ENCODE results near the gene CTIF.

The CTIF gene

DNA sequence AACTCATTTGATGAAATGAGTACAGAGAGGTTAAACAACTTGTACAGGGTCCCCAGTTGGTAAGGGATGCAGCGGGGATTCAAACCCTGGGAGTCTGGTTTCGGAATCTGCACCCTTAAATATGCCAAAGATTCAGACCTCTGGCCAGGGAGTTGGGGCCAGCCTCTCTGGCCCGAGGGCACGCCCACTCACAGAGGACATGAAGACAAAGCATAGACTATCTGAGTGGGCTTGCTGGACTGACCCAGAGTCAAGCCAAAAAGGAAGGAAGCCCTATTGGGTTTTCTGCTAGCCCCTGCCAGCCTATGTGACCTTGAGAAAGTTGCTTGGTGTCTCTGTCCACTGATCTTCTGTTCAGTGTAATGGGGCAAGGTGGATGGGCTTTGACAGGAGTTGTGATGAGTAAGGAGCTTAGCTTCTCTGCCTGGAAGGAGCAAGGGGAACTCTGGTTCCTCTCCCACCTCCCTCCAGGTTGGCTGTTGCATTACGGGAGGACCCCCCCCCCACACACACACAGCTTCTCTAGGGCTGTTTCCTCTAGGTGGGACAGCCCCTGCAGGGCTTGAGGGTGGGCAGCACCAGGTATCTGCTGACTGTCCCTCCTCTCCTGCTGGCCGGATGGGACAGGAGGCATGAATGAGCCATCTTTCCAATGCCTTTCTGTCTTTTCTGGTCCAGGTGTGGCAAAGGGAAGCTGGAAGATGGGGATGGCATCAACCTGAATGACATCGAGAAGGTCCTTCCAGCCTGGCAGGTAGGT is 131.3 kb downstream of the CTIF start:
- no peak for DNase-seq (ENCODE audit: low read depth, low spot score)
- POLR2A ChIA-PET = no interaction called here
- CTCF ChIA-PET = interaction anchor here (21.2 kb wide), 1 partner anchor 196 kb away, joined by 286 read pairs; no protein-coding TSS in a partner anchor
- H3K4me3 ChIP-seq (ENCODE audit: low read depth, low read length) = no peak overlapping the region
- no peak for TF ChIP-seq CTCF (IDR thresholded peaks at IDR 0.05; ENCODE audit: insufficient read depth, low read length, missing control alignments)

DNA sequence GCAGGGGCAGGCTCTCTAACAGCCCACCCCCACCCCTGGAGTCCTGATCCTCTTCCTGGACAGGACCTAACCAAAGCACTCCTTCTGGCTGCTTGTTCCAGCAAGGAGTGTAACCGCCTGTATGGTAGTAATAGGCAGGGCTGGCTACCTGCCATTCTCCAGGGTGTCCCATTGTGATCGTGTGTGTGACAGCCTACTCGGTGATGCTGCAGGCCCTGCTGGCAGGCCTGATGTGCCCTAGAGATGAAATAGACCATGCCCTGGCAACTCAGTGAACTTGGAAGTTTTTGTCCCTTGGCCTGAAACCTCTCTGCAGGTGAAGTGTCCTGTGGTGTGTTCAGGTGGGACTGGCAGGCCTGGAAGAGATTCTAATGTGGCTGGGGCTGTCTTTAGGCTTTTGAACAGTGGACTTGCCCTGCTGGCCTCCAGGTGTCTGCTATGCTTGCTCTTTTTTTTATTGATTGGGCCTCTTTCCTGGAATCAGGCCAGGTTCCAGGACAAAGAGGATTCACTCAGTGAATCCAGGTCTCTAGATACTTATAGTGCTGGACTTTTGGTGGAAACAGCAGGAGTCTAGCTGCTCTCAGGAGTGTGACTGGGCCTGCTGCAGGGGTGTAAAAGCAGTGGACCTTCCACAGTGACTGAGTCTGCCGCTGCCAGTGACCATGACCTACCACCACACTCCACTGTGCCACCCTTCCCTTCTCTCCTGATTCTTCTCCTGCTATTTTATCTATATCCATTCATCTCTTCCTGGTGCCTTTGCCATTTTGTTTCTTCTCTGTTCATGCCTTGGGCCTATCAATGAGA is 132.1 kb downstream of the CTIF start:
- CTCF ChIA-PET = interaction anchor here (21.2 kb wide), 1 partner anchor 197 kb away, joined by 286 read pairs; no protein-coding TSS in a partner anchor
- POLR2A ChIA-PET = no interaction called here
- no peak for TF ChIP-seq CTCF (IDR thresholded peaks at IDR 0.05; ENCODE audit: insufficient read depth, low read length, missing control alignments)

GRCh38 chr18:48671561-48671945 is 132.7 kb downstream of the CTIF start:
- H3K4me3 ChIP-seq (ENCODE audit: low read depth, low read length) = no peak overlapping the region
- ChIA-PET CTCF (interaction anchor here (21.2 kb wide), 1 partner anchor 197 kb away, joined by 286 read pairs; no protein-coding TSS in a partner anchor), POLR2A (no interaction called here)
- no peak for DNase-seq (ENCODE audit: low read depth, low spot score)
- TF ChIP-seq CTCF (IDR thresholded peaks at IDR 0.05; ENCODE audit: insufficient read depth, low read length, missing control alignments) = no peak

More for the DNA sequence above, 132.1 kb downstream of the CTIF start:
- H3K4me3 ChIP-seq (ENCODE audit: low read depth, low read length) = no peak overlapping the region
- DNase-seq (ENCODE audit: low read depth, low spot score) = no peak

DNA sequence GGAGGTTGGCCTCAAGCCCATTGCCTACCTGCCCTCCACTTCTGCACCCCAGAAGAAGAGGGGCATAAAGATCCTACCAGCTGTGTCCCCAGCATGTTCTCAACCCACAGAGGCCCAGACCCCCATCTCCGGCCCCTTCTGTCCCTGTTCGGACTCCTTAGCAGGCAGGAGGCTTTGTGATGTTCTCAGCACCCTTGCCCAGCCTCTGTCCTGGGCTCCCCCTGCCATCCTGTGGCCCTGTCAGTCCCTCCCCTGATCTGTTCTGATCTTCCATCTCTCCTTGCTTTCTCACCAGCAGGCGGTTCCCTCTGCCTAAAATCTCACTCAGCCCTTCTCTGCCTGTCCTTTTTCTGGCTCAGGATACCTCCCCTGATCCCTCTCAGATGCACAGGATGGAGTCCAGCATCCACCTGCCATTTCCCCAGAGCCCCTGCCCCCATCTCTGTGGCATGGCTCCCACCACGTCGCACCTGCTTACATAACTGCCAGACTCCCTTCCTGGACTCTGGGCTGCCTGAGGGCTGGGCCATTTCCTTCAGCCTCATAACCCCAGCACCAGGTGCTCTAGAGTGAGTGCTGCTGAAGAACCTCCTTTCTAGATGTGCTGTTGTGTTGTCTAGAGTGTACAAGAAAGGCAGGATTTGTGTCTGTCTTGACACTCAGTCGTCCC is 134.0 kb downstream of the CTIF start:
- ChIA-PET POLR2A (no interaction called here), CTCF (interaction anchor here (1.3 to 21.2 kb wide), 6 partner anchors 9 to 566 kb away, joined by 3 to 286 read pairs (median 24); no protein-coding TSS in a partner anchor)
- TF ChIP-seq CTCF (IDR thresholded peaks at IDR 0.05; ENCODE audit: insufficient read depth, low read length, missing control alignments) = no peak
- H3K4me3 ChIP-seq (ENCODE audit: low read depth, low read length) = no peak overlapping the region
- no peak for DNase-seq (ENCODE audit: low read depth, low spot score)

DNA sequence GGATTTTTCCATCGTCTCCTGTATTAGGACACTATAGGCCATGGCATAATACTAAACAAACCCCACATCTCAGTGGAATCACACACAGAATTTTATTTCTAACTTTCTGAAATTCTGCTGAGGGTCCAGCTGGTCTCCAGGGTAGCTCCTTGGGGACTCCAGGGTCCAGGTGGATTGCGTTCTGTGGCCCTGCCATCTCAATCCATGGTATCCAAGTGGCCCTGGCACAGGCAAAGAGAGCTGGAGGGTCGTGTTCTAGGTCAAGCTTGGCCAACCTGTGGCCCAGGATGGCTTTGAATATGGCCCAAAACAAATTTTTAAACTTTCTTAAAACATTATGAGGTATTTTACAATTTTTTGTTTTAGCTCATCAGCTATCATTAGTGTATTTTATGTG is 134.6 kb downstream of the CTIF start:
- DNase-seq (ENCODE audit: low read depth, low spot score) = no peak
- ChIA-PET POLR2A (no interaction called here), CTCF (interaction anchor here (1.0 to 21.2 kb wide), 18 partner anchors 9 to 727 kb away, joined by 3 to 286 read pairs (median 4); no protein-coding TSS in a partner anchor)
- no peak overlapping the region for H3K4me3 ChIP-seq (ENCODE audit: low read depth, low read length)
- TF ChIP-seq CTCF (IDR thresholded peaks at IDR 0.05; ENCODE audit: insufficient read depth, low read length, missing control alignments) = no peak
